ENCODE measurements around the gene NFE2L3. TPM values are rescaled to one million over a fixed set of nuclear protein-coding genes. Genes with fewer than 3 reads are reported as not detected.

NFE2L3 gene
- total RNA-seq, 1 experiment from 2014 or later: 51.3 TPM

- peak; percentile 52 for DNase-seq (ENCODE audit: low read depth)
Measured at GRCh38 chr7:26199301-26200037, 47.5 kb downstream of the NFE2L3 start.

DNA sequence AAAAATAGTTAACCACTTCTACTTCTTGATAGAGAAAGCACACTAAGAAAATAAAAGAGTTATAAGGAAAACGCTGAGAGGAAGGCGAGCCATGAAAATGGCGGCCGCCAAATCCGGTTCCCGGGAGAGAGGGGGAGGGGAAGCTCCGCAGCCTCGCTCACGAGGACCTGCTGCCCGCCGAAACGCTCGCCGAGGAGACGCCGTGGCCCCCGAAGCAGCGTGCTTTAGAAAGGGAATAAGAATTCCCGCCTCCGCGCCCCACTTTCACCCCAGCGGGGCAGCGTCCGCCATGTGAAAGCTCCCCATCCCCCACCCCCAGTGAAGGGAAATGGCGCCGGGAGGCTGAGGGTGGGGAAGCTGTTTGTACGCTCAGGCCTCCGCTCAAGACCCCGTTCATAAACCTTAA, 48.0 kb downstream of the NFE2L3 start:
- peak; percentile 57 for DNase-seq (ENCODE audit: low read depth)

GRCh38 chr7:26200444-26201246, 48.6 kb downstream of the NFE2L3 start, which contains the start of gene HNRNPA2B1:
TSS of gene HNRNPA2B1 (minus strand) at chr7:26200746. CDS start at chr7:26200577, 169 bp downstream.
- peak; percentile 98 for DNase-seq (ENCODE audit: low read depth)

DNA sequence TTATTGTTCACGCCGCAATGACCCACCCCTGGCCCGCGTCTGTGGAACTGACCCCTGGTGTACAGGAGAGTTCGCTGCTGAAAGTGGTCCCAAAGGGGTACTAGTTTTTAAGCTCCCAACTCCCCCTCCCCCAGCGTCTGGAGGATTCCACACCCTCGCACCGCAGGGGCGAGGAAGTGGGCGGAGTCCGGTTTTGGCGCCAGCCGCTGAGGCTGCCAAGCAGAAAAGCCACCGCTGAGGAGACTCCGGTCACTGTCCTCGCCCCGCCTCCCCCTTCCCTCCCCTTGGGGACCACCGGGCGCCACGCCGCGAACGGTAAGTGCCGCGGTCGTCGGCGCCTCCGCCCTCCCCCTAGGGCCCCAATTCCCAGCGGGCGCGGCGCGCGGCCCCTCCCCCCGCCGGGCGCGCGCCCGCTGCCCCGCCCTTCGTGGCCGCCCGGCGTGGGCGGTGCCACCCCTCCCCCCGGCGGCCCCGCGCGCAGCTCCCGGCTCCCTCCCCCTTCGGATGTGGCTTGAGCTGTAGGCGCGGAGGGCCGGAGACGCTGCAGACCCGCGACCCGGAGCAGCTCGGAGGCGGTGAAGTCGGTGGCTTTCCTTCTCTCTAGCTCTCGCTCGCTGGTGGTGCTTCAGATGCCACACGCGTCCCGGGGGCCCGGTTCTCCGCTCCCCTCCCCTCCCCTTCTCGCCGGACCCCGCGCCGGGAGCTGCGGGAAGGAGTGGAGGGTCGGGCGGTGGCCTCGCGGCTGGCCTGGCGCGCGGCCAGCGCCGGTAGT, 49.4 kb downstream of the NFE2L3 start, which contains the start of gene CBX3:
TSS of gene CBX3 (plus strand) at position 499 of the 772 bp plus-strand sequence. CDS start 1,254 bp downstream, outside the sequence.
- DNase-seq (ENCODE audit: low read depth): peak; percentile 90

DNA sequence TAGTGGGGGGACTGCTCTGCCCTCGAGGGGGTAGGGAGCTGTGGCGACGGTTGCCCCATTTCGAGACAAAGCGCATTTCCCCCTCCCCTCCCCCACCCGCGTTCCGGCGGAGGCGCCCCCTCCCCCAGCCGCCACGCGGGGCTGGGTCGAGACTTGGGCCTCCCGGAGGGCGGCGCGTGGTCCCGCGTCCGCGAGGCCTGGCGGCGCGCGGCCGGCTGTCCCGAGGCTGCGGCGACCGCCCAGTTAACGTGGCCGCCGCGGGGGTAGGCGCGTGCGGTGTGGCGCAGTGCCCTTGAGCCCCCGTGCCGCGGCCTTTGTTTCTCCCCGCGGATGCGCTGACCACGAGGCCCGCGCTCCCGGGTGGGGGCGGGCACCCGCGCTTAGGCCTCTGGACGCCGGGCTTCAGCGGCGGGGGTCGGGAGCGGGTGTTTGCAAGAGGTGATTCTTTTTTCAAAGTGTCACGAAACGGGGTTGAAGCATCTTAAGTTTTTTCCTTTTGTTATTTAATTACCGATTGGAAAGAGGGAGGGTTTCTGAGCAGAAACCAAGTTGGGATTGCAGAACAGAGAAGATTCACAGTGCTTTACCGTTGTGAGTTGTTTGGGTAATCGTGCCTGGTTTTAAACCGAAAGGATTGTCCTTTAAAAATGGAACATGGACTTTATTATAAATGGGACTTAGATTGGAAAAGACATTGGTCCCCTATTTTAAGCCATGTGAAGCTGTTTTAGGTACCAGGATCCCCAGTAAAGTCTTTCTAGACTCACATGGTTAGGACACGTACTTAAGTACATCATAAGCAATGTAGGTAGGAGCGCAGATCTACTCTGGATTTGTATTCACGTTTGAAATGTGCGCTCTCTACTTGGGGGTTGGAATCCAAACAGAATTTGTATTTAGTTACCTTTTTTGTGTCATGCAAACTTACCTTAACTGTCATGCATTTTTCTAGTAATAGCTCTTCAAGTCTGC, 50.3 kb downstream of the NFE2L3 start:
- no peak for DNase-seq (ENCODE audit: low read depth)

DNA sequence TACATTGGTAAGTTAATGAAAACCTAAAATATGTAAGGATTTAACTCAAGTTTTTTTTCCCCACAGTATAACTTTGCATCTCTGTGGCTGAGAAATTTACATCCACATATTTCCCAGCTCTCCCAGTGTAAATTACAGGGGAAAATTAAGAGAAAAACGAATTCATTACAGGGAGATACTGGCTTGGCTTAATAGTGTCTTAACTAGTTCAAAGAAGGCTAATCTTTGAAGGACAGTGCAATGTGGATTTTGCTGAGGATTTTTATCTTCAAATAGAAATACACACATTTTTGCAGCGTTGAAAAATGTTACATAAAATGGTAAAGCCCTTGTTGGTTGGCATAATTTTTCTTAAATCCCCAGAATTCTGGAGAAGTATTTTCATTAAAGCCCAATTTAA, 51.0 kb downstream of the NFE2L3 start:
- DNase-seq (ENCODE audit: low read depth): no peak

DNA sequence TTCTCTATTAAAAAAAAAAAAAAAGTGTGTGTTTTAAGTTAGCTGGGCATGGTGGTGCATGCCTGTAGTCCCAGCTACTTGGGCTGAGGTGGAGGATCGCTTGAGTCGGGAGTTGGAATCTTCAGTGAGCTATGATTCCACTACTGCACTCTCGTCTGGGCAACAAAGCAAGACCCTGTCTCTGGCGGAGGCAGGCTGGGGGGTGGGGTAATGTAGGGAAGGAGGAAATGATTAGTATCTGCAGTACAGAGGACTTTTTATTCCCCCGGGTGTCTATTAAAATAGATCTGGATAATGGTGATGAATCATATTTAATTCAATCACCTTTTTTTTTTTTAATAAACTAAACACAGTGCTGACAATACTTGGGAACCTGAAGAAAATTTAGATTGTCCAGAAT, 56.0 kb downstream of the NFE2L3 start:
- DNase-seq (ENCODE audit: low read depth): no peak

GRCh38 chr7:26212921-26213718, 61.1 kb downstream of the NFE2L3 start:
- DNase-seq (ENCODE audit: low read depth): no peak

GRCh38 chr7:26213807-26214515, 62.0 kb downstream of the NFE2L3 start:
- DNase-seq (ENCODE audit: low read depth): no peak

GRCh38 chr7:26216049-26216448, 64.1 kb downstream of the NFE2L3 start:
- DNase-seq (ENCODE audit: low read depth): no peak

DNA sequence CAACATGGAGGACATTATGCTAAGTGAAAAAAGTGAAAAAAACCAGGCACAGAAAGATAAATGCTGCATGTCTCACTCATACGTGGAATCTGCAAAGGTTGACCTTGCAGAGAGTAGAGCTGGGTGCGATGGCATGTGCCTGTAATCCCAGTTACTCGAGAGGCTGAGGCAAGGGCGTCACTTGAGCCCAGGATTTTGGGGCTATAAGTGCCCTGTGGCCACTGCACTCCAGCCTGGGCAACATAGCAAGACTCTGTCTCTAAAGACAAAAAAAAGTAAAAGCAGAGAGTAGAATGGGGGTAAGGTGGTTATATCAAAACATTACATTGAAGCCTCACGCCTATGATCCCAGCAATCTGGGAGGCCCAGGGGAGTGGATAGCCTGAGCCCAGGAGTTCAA, 72.4 kb downstream of the NFE2L3 start:
- no peak for DNase-seq (ENCODE audit: low read depth)

DNA sequence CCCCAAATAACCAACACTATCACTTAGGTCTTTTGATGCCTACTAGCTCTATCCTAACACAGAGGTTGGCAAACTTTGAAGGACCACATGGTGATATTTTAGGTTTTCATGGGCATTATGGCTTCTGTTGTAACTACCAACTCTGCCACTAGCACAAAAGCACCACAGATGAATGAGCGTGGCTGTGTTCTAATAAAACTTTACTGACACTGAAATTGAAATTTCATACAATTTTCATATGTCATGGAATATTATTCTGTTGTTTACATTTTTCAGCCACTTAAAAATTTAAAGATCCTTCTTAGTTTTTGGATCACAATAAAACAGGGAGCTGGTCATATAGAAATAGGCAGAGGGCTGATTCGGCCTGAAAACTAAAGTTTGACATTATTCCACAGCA, 76.0 kb downstream of the NFE2L3 start:
- DNase-seq (ENCODE audit: low read depth): no peak

- no peak for DNase-seq (ENCODE audit: low read depth)
Measured at GRCh38 chr7:26233902-26234511, 82.0 kb downstream of the NFE2L3 start.

Other genes starting within 250 kb of the NFE2L3 start
- 183 and 328 TPM in 2 replicates for gene HNRNPA2B1, start 48.5 kb downstream of the NFE2L3 start, total RNA-seq (2014; rRNA removed; shearing (Covaris generic))
- gene CBX3, start 49.5 kb downstream of the NFE2L3 start, total RNA-seq (2014; rRNA removed; shearing (Covaris generic)): 224 and 268 TPM in 2 replicates
- gene SNX10, start 139.7 kb downstream of the NFE2L3 start, total RNA-seq (2014; rRNA removed; shearing (Covaris generic)): 8.6 and 10.2 TPM in 2 replicates

Measured in M059J (cell line).